K562 (cell line): ENCODE measurements around the gene CUX1. TPM values are rescaled to one million over a fixed set of nuclear protein-coding genes. Genes with fewer than 3 reads are reported as not detected.
A peak's percentile ranks its signal among the peaks of the same experiment; 100 is the strongest.

Source experiments
- ATAC-seq: fragments of 200-7000 bp; cut with Tn5 transposase; 3 replicates; pipeline ENCODE4 v1.9.1; 2020; ENCODE audit warnings: moderate library complexity
- BruUV-seq: library from RNA; stranded (reverse); fragments of 400-500 nt; replicated peaks from 2 replicates; lab custom pipeline; 2021; lab: Mats Ljungman, UMichigan
- CTCF ChIA-PET: fragments of 300-600 bp; formaldehyde crosslinking; extraction: SDS; loops from one replicate; lab custom pipeline; 2021; ENCODE audit warnings: low intra/inter-chr PET ratio; lab: Yijun Ruan, JAX
- POLR2A ChIA-PET: fragments of 300-600, 350-650 bp; sonication (Branson Sonifier 250); formaldehyde crosslinking; extraction: SDS; loops from one replicate; lab custom pipeline; 2021; ENCODE audit warnings: antibody characterized with exemption, inconsistent platforms; lab: Yijun Ruan, JAX
- DNase-seq, 4 experiments: peaks; one replicate each; pipeline versions ENCODE4 v3.0.0 to v3.0.0-alpha.2; 2011 to 2018; ENCODE audit warnings: low spot score in 3 of 4, mixed read lengths in 3 of 4; ENCODE audit errors: extremely low read depth in 1 of 4
- FAIRE-seq: peaks from 2 replicates; lab custom pipeline; 2011; peaks lifted over from hg19 to GRCh38; lab: Jason Lieb, UNC
- H2AFZ ChIP-seq: 2 replicates; pipeline ENCODE4 v1.6.0; 2011; ENCODE audit warnings: low read depth, low read length, control low read depth, inconsistent platforms
- H3K27ac ChIP-seq: fragments of 200-600 bp; 3 replicates; pipeline ENCODE4 v1.8.0; 2011; ENCODE audit warnings: low read depth, mild to moderate bottlenecking, control low read depth, inconsistent platforms, low read length, moderate library complexity, mixed read lengths; ENCODE audit errors: extremely low read depth
- H3K27me3 ChIP-seq, 2 experiments: fragments of 300-600 bp in 1 of 2; 2 replicates in 1 of 2; 3 replicates in 1 of 2; pipeline versions ENCODE4 v1.6.0 to v1.8.0; 2011; ENCODE audit warnings: inconsistent platforms in 2 of 2, low read length in 2 of 2, mild to moderate bottlenecking in 1 of 2, mixed read lengths in 1 of 2, moderate library complexity in 1 of 2; ENCODE audit not compliant: control insufficient read depth in 2 of 2, insufficient read depth in 2 of 2
- H3K36me3 ChIP-seq: fragments of 300-600 bp; 3 replicates; pipeline ENCODE4 v1.8.0; 2011; ENCODE audit warnings: mild to moderate bottlenecking, low read length, inconsistent platforms; ENCODE audit not compliant: control insufficient read depth, insufficient read depth
- H3K4me1 ChIP-seq, 2 experiments: fragments of 200-600 bp in 1 of 2; replicated peaks in 1 of 2; 2 replicates in 1 of 2; 3 replicates in 1 of 2; pipeline versions ENCODE4 v1.5.1 to v1.8.0; 2011; ENCODE audit warnings: inconsistent platforms in 2 of 2, low read length in 2 of 2, mild to moderate bottlenecking in 1 of 2, mixed read lengths in 1 of 2, moderate library complexity in 1 of 2; ENCODE audit not compliant: control insufficient read depth in 2 of 2, insufficient read depth in 2 of 2
- H3K4me2 ChIP-seq: 2 replicates; pipeline ENCODE4 v1.6.1; 2011; ENCODE audit warnings: low read length, control low read depth, inconsistent platforms, mixed read lengths; ENCODE audit not compliant: insufficient read depth
- H3K4me3 ChIP-seq: fragments of 200-600 bp; sonication (generic), shearing (Covaris generic); 2 replicates; pipeline ENCODE4 v1.5.1; 2016; ENCODE audit warnings: control low read depth, inconsistent platforms
- H3K79me2 ChIP-seq: fragments of 200-600 bp; 3 replicates; pipeline ENCODE4 v1.8.0; 2011; ENCODE audit warnings: low read length, inconsistent platforms; ENCODE audit not compliant: control insufficient read depth, insufficient read depth
- H3K9ac ChIP-seq, 2 experiments: 2 replicates each; pipeline versions ENCODE4 v1.6.0 to v1.6.1; 2011; ENCODE audit warnings: low read depth in 2 of 2, low read length in 2 of 2, control low read depth in 1 of 2, inconsistent platforms in 1 of 2, mild to moderate bottlenecking in 1 of 2, mixed read lengths in 1 of 2; ENCODE audit not compliant: insufficient read depth in 1 of 2
- H3K9me1 ChIP-seq: one replicate; pipeline ENCODE4 v1.6.0; 2011; ENCODE audit warnings: inconsistent platforms, mild to moderate bottlenecking, low read length, moderate library complexity; ENCODE audit not compliant: control insufficient read depth, insufficient read depth
- H3K9me3 ChIP-seq: replicated peaks from 2 replicates; pipeline ENCODE4 v1.5.1; 2011; ENCODE audit warnings: low read depth, low read length, inconsistent platforms; ENCODE audit not compliant: control insufficient read depth, insufficient read depth
- H4K20me1 ChIP-seq: replicated peaks from 2 replicates; pipeline ENCODE4 v1.6.1; 2011; ENCODE audit warnings: low read length, inconsistent platforms, mixed read lengths; ENCODE audit not compliant: control insufficient read depth, insufficient read depth
- DLX4 ChIP-seq: fragments of 250-450 bp; sonication (Bioruptor Pico); IDR thresholded peaks from 2 replicates; pipeline ENCODE4 v1.6.1; 2021; ENCODE audit warnings: mild to moderate bottlenecking
- FOXJ3 ChIP-seq: sonication (generic); formaldehyde crosslinking; IDR thresholded peaks from 2 replicates; pipeline ENCODE4 v1.4.0; 2020; ENCODE audit warnings: mild to moderate bottlenecking, missing genetic modification reagents
- NR4A1 ChIP-seq, 2 experiments: fragments of 250-450 bp in 1 of 2; fragments of 450-650 bp in 1 of 2; sonication (Bioruptor Pico) in 1 of 2; IDR thresholded peaks; 2 replicates each; pipeline versions ENCODE4 v1.4.0 to v1.6.1; 2016 to 2020; ENCODE audit warnings: mild to moderate bottlenecking in 2 of 2, missing compliant biosample characterization in 1 of 2, missing genetic modification characterization in 1 of 2, moderate library complexity in 1 of 2
- SETDB1 ChIP-seq: IDR thresholded peaks from one replicate; pipeline ENCODE4 v1.6.1; 2012; ENCODE audit warnings: low read length, control low read depth, inconsistent platforms
- WGBS: fragments of 100-300 bp; shearing (Covaris generic); methylation state at CpG from one replicate; pipeline ENCODE4 v1.1.6; 2016; ENCODE audit warnings: low coverage, mixed read lengths; ENCODE audit not compliant: insufficient coverage; ENCODE audit errors: missing lambda C conversion rate; 5-methylcytosine and 5-hydroxymethylcytosine counted together
- in situ Hi-C: fragments of 300-500 bp; cut with MboI; formaldehyde crosslinking; loops from 4 replicates; pipeline ENCODE4 v1.15.0; 2018; ENCODE audit warnings: inconsistent platforms, mixed read lengths
- intact Hi-C: fragments of 100-400 bp; cut with micrococcal nuclease; formaldehyde crosslinking; loops from 2 replicates; pipeline ENCODE4 v1.14.2; 2022
- polyA plus RNA-seq, 8 experiments: library from polyadenylated mRNA; depleted of rRNA in 4 of 8; stranded (reverse) in 5 of 8; unstranded in 3 of 8; fragments of >200 nt; fragmentation: Nextera tagmentation in 2 of 8; fragmentation: Illumina TruSeq in 1 of 8; extraction: Ambion mirVana in 2 of 8; extraction: Trizol in 1 of 8; gene quantifications; 2 replicates each; pipeline versions ENCODE4 v1.2.1 to v1.2.3, GENCODE V29; 2011 to 2014; ENCODE audit warnings: inconsistent platforms in 1 of 8, missing spikeins in 1 of 8
- total RNA-seq, 7 experiments: library from RNA; depleted of rRNA in 6 of 7; stranded (reverse); fragments of >200 nt in 6 of 7; fragmentation: Illumina TruSeq in 2 of 7; extraction: Trizol in 2 of 7; gene quantifications; 2 replicates each; pipeline versions ENCODE4 v1.2.1 to v1.2.3, GENCODE V29; 2011 to 2021; ENCODE audit warnings: low replicate concordance in 1 of 7
- TF ChIP-seq, protein P1 (sequence below): fragments of 450-650 bp; IDR thresholded peaks from 2 replicates; pipeline ENCODE4 v1.6.1; 2016; ENCODE audit warnings: antibody characterized with exemption

CUX1 gene
- total and polyA plus RNA-seq, 9 of the 15 experiments (the other 6 are each of a cell fraction or from before 2014, with no cell fraction given), result 3.6 to 55.3 (median 25.2) TPM

GRCh38 chr7:101960323-101960722 is 142.9 kb downstream of the CUX1 start (continued):
- no peak for TF ChIP-seq DLX4 (CRISPR knock-in tag)
- TF ChIP-seq SETDB1, result no peak
- TF ChIP-seq, protein P1, sequence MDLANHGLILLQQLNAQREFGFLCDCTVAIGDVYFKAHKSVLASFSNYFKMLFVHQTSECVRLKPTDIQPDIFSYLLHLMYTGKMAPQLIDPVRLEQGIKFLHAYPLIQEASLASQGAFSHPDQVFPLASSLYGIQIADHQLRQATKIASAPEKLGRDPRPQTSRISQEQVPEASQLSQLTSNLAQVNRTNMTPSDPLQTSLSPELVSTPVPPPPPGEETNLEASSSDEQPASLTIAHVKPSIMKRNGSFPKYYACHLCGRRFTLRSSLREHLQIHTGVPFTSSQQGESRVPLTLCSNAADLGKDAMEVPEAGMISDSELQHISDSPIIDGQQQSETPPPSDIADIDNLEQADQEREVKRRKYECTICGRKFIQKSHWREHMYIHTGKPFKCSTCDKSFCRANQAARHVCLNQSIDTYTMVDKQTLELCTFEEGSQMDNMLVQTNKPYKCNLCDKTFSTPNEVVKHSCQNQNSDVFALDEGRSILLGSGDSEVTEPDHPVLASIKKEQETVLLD, result no peak
- TF ChIP-seq, all 486 proteins: peak for 0

DNA sequence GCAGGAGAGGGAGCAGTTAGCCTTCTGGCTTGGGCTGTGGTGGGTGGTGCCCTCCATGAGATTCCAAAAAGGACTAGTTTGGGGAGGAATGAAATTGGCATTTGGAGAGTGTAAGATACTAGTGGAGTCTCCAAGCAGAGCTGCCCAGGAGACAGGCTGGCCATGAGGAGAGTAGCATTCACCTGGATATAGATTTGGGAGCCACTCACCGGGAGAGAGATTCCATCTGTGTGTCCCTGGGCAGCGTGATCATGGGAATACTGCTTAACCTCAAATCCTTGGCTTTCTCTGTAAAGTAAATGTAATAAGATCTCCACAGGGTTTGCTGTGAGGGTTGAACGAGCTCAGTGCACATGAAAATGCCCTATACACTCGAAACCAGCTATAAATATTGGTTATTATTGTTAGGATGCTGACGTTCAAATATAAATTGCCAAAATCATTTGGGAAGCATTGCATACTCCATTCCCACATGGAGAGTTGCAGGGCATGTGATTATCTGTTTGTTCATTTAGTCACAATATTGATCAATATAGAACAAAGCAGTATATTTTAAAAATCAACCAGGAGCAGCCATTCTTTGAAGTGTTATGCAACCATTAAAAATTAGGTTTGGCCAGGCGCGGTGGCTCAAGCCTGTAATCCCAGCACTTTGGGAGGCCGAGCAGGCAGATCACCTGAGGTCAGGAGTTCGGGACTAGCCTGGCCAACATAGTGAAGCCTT is 143.7 kb downstream of the CUX1 start:
- TF ChIP-seq FOXJ3 (CRISPR knock-in tag), result 0 out of 2 replicates have a peak, but pooled peaks have one; percentile 9
- no peak for TF ChIP-seq NR4A1 (CRISPR knock-in tag; IDR thresholded peaks at IDR 0.05)
- TF ChIP-seq NR4A1 (tag; IDR thresholded peaks at IDR 0.05), result no peak
- TF ChIP-seq, all 486 proteins: peak for 1
- Histone ChIP-seq H3K9me1 (peaks cover 3% of the 10 kb centered on the region), H3K4me2 (no peak overlapping the region), H3K27ac (no peak overlapping the region), H3K36me3 (0 out of 3 replicates have a peak, but pooled peaks cover 5% of the 10 kb centered on the region), H3K4me3 (no peak overlapping the region), H3K4me1 (peaks cover 0 to 4% of the 10 kb centered on the region in 2 experiments; a peak in 2 of 5 replicates), H4K20me1 (peaks cover 10% of the 10 kb centered on the region; the same call in 1 of the 2 replicates), H3K79me2 (peaks cover 32% of the 10 kb centered on the region; the same call in 2 of the 3 replicates), H3K9me3 (no peaks in the 10 kb centered on the region), H3K27me3 (no peaks in the 10 kb centered on the region), H2AFZ (no peak overlapping the region), H3K9ac (no peak overlapping the region)
- intact Hi-C loops, result no loop called here
- DNase-seq, result no peak
- FAIRE-seq, result no peak
- no peak for ATAC-seq
- ChIA-PET POLR2A (interaction anchor here (0.5 to 1.4 kb wide), 2 partner anchors 103 to 423 kb away, joined by 3 to 4 read pairs; no protein-coding TSS in a partner anchor), CTCF (no interaction called here)
- BruUV-seq, result no TSS peak
- in situ Hi-C loops, result no loop called here
- WGBS, result 77% methylated on average over 9 of the region's 9 CpGs
